Islet of Langerhans (tissue), 1 donor: ENCODE results near the gene DCC.

Experiments
- FAIRE-seq: peaks from one replicate; lab custom pipeline; 2011; peaks lifted over from hg19 to GRCh38; lab: Jason Lieb, UNC

Gene DCC

GRCh38 chr18:52824126-52824525 is 484.1 kb downstream of the DCC start:
- FAIRE-seq: no peak

- no peak for FAIRE-seq
Observed at GRCh38 chr18:52826994-52827393, 487.0 kb downstream of the DCC start.

DNA sequence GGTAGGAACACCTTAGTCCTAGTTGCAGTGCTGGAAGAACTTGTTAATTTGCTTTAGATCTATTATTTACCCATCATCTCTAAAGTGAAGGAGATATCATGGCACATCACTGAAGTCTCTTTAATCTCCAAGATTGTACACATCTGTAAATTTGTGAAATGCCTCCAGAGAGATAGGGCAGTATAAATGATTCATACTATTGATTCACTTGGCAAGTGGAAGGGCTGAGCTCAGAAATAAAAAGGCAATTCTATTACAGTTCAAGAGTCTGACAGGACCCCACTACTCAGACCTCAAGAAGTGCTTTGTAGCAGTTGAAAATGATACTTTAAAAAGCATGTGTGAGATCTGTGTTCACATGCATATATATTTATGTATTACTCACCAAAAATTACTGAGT is 489.3 kb downstream of the DCC start:
- FAIRE-seq: no peak

DNA sequence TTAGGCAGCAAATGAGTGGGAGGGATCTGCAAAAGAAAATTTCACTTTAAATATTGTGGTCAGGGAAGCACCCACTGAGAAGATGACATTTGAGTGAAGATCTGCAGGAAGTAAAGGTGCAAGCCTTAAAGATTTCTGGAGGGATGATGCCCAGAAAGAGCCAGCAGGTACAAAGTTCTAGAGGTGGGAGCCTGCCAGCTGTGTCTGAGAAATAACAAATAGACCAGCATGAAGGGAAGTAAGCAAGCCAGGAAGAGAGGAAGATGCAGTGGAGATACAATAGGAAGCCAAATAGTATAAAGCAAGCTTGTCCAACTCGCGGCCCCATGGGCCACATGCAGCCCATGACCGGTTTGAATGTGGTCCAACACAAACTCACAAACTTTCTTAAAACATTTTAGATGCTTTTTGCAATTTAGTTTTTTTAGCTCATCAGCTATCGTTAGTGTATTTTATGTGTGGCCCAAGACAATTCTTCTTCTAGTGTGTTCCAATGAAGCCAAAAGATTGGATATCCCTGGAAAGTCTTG is 489.9 kb downstream of the DCC start:
- no peak for FAIRE-seq

- no peak for FAIRE-seq
Observed at GRCh38 chr18:52844323-52844722, 504.3 kb downstream of the DCC start.

DNA sequence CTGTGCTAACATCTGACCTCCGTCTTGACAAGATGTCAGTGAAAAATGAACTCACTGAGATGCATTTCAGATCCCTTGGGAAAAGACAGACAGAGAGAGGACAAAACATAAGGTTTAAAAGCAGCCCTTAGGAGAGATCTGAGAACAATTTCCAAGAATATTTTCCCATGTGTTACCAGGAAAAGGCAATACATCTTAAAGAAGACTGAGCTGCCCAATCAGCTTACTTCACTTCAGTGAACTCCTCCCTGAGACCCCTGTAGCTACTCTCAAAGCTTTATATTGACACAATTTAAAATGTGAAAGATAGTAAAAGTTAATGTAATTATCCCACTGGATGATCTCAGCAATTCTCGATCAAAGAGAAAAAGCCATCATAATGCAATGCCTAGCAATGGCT is 505.0 kb downstream of the DCC start:
- FAIRE-seq: no peak

GRCh38 chr18:52850031-52850560 is 510.1 kb downstream of the DCC start:
- FAIRE-seq: no peak

DNA sequence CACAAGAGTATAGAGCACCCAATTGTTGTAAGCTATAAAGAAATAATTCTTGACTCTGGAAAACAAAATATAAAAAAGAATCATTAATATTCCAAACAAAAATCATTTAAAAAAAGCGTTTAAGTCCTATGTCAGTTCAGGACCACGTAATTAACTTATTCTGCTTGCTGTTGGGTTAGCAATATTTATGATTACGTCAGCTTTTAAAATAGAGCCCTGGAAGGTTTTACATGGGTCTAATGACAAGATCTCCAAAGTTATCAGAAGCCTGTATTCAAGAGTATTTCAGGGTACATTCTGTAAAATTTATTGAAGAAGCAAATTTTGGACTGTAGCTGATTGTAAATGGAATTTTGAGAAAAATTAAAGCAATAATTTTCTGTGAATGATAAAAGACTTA is 521.6 kb downstream of the DCC start:
- no peak for FAIRE-seq

DNA sequence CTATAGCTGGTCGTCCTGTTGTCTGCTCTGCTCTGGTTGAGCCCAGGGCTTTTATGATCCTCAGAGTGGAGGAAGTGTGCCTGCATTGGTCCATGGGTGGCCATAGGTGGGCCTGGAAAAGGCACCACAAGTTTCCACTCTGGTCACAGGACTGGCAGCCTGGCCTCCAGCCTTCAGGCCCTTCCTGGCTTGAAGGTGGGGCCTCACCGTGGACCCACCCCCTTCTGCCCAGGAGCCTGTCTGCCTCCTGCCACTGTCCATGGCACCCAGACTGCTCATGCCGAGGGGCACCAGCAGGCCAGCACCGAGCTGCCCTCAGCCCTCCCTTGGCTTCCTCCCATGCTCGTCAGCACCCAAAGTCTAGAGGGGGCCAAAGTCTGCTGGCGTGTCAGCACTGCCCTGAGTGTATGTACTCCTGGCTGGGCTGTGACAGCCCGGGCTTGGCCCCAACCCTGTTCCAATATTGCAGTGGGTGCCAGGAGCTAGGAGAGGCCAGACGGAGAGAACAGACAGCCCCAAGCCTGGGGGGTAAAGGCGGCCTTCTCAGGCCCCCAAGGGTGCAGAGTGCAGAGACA is 529.4 kb downstream of the DCC start:
- FAIRE-seq: no peak

- FAIRE-seq: no peak
Observed at GRCh38 chr18:52869942-52870907, 530.2 kb downstream of the DCC start.

DNA sequence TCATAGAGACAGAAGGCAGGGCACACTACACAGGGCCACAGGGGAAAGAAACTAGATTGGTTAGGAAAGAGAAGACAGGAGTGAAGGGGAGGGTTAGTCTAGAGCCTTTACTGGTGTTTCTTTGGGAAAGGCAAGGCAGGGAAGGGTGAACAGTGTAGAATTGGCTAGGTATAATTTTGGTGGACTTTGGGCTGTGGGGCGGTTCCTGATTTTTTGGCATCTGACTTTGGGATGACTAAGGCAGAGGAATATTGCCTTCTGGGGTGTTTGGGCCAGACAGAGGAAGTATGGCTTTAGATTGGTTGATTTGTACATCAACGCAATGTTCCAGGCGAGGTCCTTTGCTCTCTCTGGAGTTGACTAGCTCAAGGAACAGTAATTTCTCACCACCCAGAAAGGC is 534.8 kb downstream of the DCC start:
- FAIRE-seq: no peak

DNA sequence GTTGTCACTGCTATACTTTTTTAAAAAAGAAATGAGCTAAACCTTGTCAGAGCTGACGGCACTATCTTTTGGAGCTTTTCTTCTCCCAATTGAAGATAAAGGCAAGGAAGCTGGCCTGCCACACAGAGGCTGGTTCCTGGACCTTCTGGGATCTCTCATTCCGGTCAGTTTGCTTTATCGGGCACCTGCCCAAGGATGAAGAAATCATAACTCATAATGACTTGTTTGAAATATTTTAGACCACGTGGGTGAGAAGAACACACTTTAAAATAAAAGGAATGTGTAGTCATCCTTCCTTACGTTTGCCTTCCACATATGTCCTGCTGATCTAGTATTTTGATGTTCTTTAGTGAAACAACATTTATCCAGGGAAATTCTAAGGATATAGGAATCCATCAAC is 535.7 kb downstream of the DCC start:
- FAIRE-seq: no peak

- no peak for FAIRE-seq
Observed at GRCh38 chr18:52888014-52888413, 548.0 kb downstream of the DCC start.

GRCh38 chr18:52894801-52895200 is 554.8 kb downstream of the DCC start:
- FAIRE-seq: no peak

GRCh38 chr18:52897611-52898484 is 557.9 kb downstream of the DCC start:
- FAIRE-seq: no peak

- FAIRE-seq: no peak
Observed at GRCh38 chr18:52898485-52899058, 558.6 kb downstream of the DCC start.

DNA sequence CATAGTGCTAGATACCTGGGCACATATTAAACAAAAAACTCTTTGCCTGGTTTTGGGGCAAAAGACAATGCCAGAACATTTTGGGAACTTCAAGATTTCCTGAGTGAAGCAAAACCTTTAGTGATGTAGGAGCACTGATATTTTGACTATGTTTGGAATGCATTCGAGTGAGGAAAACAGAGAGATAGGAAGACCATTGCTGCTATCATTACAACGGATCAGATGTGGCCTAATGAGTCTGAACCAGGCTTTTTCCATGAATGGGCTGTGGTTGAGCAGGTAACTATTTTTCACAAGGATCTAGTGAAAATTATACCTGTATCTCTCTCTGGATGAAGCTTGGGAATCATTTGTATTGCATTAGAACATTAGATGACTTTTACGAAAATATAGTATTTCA is 562.2 kb downstream of the DCC start:
- no peak for FAIRE-seq

- no peak for FAIRE-seq
Observed at GRCh38 chr18:52903857-52904256, 563.9 kb downstream of the DCC start.

DNA sequence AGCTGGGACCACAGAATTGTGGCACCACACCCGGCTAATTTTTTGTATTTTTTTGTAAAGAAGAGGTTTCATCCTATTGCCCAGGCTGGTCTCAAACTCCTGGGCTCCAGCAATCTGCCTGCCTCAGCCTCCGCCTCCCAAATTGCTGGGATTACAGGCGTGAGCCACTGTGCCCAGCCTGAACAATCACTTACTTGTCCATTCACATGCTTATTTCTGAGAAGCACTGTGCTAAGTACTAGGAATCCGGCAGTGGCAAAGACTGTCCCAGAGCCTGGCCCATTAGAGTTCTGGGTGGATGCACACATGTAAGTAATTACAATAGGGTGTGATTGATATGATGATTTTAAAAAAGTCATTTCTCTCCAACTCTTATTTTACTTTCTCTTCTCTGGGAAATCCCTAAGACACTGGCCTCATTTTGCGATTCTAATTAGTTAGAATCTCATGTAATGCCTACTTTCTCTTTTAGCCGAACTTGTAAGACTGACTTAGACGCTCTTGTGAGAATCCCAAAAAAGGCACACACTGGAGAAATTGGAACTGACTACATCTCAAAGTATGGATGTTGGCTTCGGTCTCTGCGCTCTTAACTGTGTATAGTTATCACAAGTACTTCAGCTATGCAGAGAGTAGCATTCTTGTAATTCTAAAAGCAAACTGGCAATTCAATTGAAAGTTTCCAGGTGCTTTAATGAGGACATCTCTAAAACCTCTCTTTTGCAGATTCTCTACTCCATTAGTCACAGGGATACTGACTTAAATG is 567.7 kb downstream of the DCC start:
- no peak for FAIRE-seq

DNA sequence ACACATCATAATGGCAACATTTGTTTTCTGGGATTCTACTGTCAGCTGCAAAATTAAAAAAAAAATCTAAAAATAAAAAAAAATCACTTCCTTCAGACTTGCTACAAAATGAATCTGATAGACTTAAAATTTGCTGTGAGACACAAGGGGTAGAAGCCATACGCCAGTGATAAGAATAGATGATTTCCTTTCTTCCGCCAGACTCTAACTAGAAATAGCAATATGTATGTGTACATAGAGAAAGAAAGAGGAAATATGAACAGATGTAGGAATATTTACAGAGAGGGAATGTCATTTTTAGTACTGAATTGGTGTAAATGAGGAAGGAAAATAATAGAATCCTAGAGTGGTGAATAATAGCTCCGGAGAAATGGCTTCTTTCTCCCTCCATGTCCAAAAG is 574.2 kb downstream of the DCC start:
- FAIRE-seq: no peak

- FAIRE-seq: no peak
Observed at GRCh38 chr18:52920665-52921064, 580.7 kb downstream of the DCC start.
